Activated T-cell treated with anti-CD3 and anti-CD28 coated beads, Interleukin-2, amount 50 U/mL, for 72 hours (primary cell): Measurements from ENCODE around the gene OR8K1. TPM values are rescaled to one million over a fixed set of nuclear protein-coding genes. Genes with fewer than 3 reads are reported as not detected.

ENCODE experiments used
- ATAC-seq, 2 donors: fragments of 150-1000 bp; cut with Tn5 transposase; replicated peaks in 1 of 2; 2 replicates each; pipeline ENCODE4 v1.10.0; 2021; ENCODE audit warnings: moderate library complexity in 2 of 2, mild to moderate bottlenecking in 1 of 2
- DNase-seq, 2 donors: peaks; one replicate each; pipeline ENCODE4 v3.0.0; 2021 to 2022; ENCODE audit warnings: mixed read lengths in 1 of 2
- H3K27ac Mint-ChIP-seq: one replicate; pipeline ENCODE4 v1.8.0; 2022; ENCODE audit warnings: mild to moderate bottlenecking, moderate library complexity, mixed read lengths
- H3K27me3 Mint-ChIP-seq: one replicate; pipeline ENCODE4 v1.8.0; 2022; ENCODE audit warnings: low read depth, mixed read lengths
- H3K36me3 Mint-ChIP-seq, 2 donors: one replicate each; pipeline ENCODE4 v1.8.0; 2022; ENCODE audit warnings: mixed read lengths in 2 of 2, mild to moderate bottlenecking in 1 of 2; ENCODE audit not compliant: insufficient read depth in 2 of 2
- H3K4me1 Mint-ChIP-seq: one replicate; pipeline ENCODE4 v1.8.0; 2022; ENCODE audit warnings: low read depth, mixed read lengths
- H3K4me3 Mint-ChIP-seq, 2 donors: one replicate each; pipeline ENCODE4 v1.8.0; 2022; ENCODE audit warnings: mild to moderate bottlenecking in 2 of 2, mixed read lengths in 2 of 2, moderate library complexity in 2 of 2
- H3K9me3 Mint-ChIP-seq, 2 donors: one replicate each; pipeline ENCODE4 v1.8.0; 2022; ENCODE audit warnings: mixed read lengths in 2 of 2
- total RNA-seq, 2 donors: library from RNA; stranded (reverse); gene quantifications; one replicate each; pipeline ENCODE4 v1.2.3, GENCODE V29; 2022

OR8K1 gene
- not detected for total RNA-seq

- Mint-ChIP-seq H3K27me3 (no peaks in the 10 kb centered on the region), H3K4me1 (no peaks in the 10 kb centered on the region), H3K9me3 (peaks cover 2 to 10% of the 10 kb centered on the region in 2 donors), H3K27ac (no peak within 1 kb of the TSS), H3K36me3 (no peaks in the 10 kb centered on the region), H3K4me3 (no peak within 1 kb of the TSS)
- no peak for ATAC-seq
- no peak for DNase-seq
These were observed at the start of gene OR8K1 for GRCh38 chr11:56345739-56346138. Gene OR8K1, plus strand, starts transcription at chr11:56346039. Its CDS starts 0 bp downstream, at chr11:56346039.

GRCh38 chr11:56296898-56297297 is 48.9 kb upstream of the OR8K1 start:
- no peak for DNase-seq
- H3K4me3 Mint-ChIP-seq: no peak overlapping the region
- peaks cover 0 to 2% of the 10 kb centered on the region in 2 donors for H3K36me3 Mint-ChIP-seq
- H3K27ac Mint-ChIP-seq: no peak overlapping the region
- H3K4me1 Mint-ChIP-seq: no peaks in the 10 kb centered on the region
- ATAC-seq: no peak
- peaks cover 8 to 10% of the 10 kb centered on the region in 2 donors for H3K9me3 Mint-ChIP-seq
- H3K27me3 Mint-ChIP-seq: no peaks in the 10 kb centered on the region

- ATAC-seq: no peak
- peaks cover 18% of the 10 kb centered on the region in 2 donors for H3K9me3 Mint-ChIP-seq
- H3K27me3 Mint-ChIP-seq: no peaks in the 10 kb centered on the region
These were observed 38.0 kb upstream of the OR8K1 start for GRCh38 chr11:56307836-56308235.

GRCh38 chr11:56314844-56315243 is 31.0 kb upstream of the OR8K1 start, which contains the start of gene OR8K3:
Gene OR8K3, plus strand, starts transcription at chr11:56315144. Its CDS starts 3,163 bp downstream, at chr11:56318307.
- no peak for ATAC-seq
- Mint-ChIP-seq H3K4me1 (no peaks in the 10 kb centered on the region), H3K27me3 (no peaks in the 10 kb centered on the region), H3K27ac (no peak within 1 kb of the TSS), H3K4me3 (no peak within 1 kb of the TSS), H3K36me3 (peaks cover 0 to 2% of the 10 kb centered on the region in 2 donors), H3K9me3 (peaks cover 9 to 11% of the 10 kb centered on the region in 2 donors)
- no peak for DNase-seq

More at GRCh38 chr11:56307836-56308235, 38.0 kb upstream of the OR8K1 start:
- peaks cover 1 to 5% of the 10 kb centered on the region in 2 donors for H3K36me3 Mint-ChIP-seq
- no peaks in the 10 kb centered on the region for H3K4me1 Mint-ChIP-seq
- H3K27ac Mint-ChIP-seq: no peak overlapping the region
- DNase-seq: no peak
- H3K4me3 Mint-ChIP-seq: no peak overlapping the region

- Mint-ChIP-seq H3K9me3 (peaks cover 2 to 9% of the 10 kb centered on the region in 2 donors), H3K4me3 (no peak overlapping the region), H3K27ac (no peak overlapping the region), H3K36me3 (peaks cover 2% of the 10 kb centered on the region in 2 donors), H3K27me3 (no peaks in the 10 kb centered on the region), H3K4me1 (no peaks in the 10 kb centered on the region)
- DNase-seq (no peak), ATAC-seq (no peak)
These were observed 13.9 kb upstream of the OR8K1 start for GRCh38 chr11:56331861-56332491.

GRCh38 chr11:56333156-56333555 is 12.7 kb upstream of the OR8K1 start:
- H3K9me3 Mint-ChIP-seq: peaks cover 4 to 7% of the 10 kb centered on the region in 2 donors
- no peak overlapping the region for H3K27ac Mint-ChIP-seq
- H3K4me3 Mint-ChIP-seq: no peak overlapping the region
- H3K27me3 Mint-ChIP-seq: no peaks in the 10 kb centered on the region
- H3K36me3 Mint-ChIP-seq: peaks cover 2% of the 10 kb centered on the region in 2 donors
- ATAC-seq (no peak), DNase-seq (no peak)
- no peaks in the 10 kb centered on the region for H3K4me1 Mint-ChIP-seq

GRCh38 chr11:56340289-56340688 is 5.5 kb upstream of the OR8K1 start:
- Mint-ChIP-seq H3K27me3 (no peaks in the 10 kb centered on the region), H3K27ac (no peak overlapping the region), H3K4me3 (no peak overlapping the region), H3K4me1 (no peaks in the 10 kb centered on the region), H3K36me3 (no peaks in the 10 kb centered on the region), H3K9me3 (peaks cover 2 to 14% of the 10 kb centered on the region in 2 donors)
- ATAC-seq: no peak
- no peak for DNase-seq

GRCh38 chr11:56353991-56354390 is 8.2 kb downstream of the OR8K1 start, which contains the start of gene OR8J1:
Gene OR8J1, plus strand, starts transcription at chr11:56354291. Its CDS starts 5,956 bp downstream, at chr11:56360247.
- Mint-ChIP-seq H3K36me3 (no peaks in the 10 kb centered on the region), H3K4me1 (no peaks in the 10 kb centered on the region), H3K4me3 (no peak within 1 kb of the TSS), H3K27me3 (no peaks in the 10 kb centered on the region), H3K27ac (no peak within 1 kb of the TSS), H3K9me3 (peaks cover 2 to 3% of the 10 kb centered on the region in 2 donors)
- DNase-seq (no peak), ATAC-seq (no peak)

- H3K27ac Mint-ChIP-seq: no peak within 1 kb of the TSS
- no peaks in the 10 kb centered on the region for H3K27me3 Mint-ChIP-seq
- H3K4me3 Mint-ChIP-seq: no peak within 1 kb of the TSS
- ATAC-seq (no peak), DNase-seq (no peak)
- H3K9me3 Mint-ChIP-seq: peaks cover under 1 to 11% of the 10 kb centered on the region in 2 donors
- H3K36me3 Mint-ChIP-seq: no peaks in the 10 kb centered on the region
- no peaks in the 10 kb centered on the region for H3K4me1 Mint-ChIP-seq
These were observed 29.5 kb downstream of the OR8K1 start, which contains the start of gene OR8U1 for GRCh38 chr11:56375324-56375723. Gene OR8U1, plus strand, starts transcription at chr11:56375624. Its CDS starts 0 bp downstream, at chr11:56375624.

- Mint-ChIP-seq H3K36me3 (no peaks in the 10 kb centered on the region), H3K4me1 (no peaks in the 10 kb centered on the region), H3K27me3 (no peaks in the 10 kb centered on the region), H3K9me3 (peaks cover 3 to 12% of the 10 kb centered on the region in 2 donors), H3K27ac (no peak overlapping the region), H3K4me3 (no peak overlapping the region)
- ATAC-seq (no peak), DNase-seq (no peak)
These were observed 34.3 kb downstream of the OR8K1 start for GRCh38 chr11:56380120-56380519.

- Mint-ChIP-seq H3K27me3 (no peaks in the 10 kb centered on the region), H3K4me3 (no peak overlapping the region), H3K36me3 (no peaks in the 10 kb centered on the region), H3K27ac (no peak overlapping the region), H3K4me1 (no peaks in the 10 kb centered on the region), H3K9me3 (peaks cover 0 to 17% of the 10 kb centered on the region in 2 donors)
- DNase-seq (no peak), ATAC-seq (no peak)
These were observed 48.5 kb downstream of the OR8K1 start for GRCh38 chr11:56394381-56394780.

- Mint-ChIP-seq H3K4me3 (no peak overlapping the region), H3K9me3 (peaks cover 0 to 14% of the 10 kb centered on the region in 2 donors), H3K36me3 (no peaks in the 10 kb centered on the region), H3K27ac (no peak overlapping the region), H3K4me1 (no peaks in the 10 kb centered on the region), H3K27me3 (no peaks in the 10 kb centered on the region)
- no peak for DNase-seq
- no peak for ATAC-seq
These were observed 50.2 kb downstream of the OR8K1 start for GRCh38 chr11:56396047-56396446.
